WERI-Rb-1 (cell line): ENCODE data around the gene ICAM3.
"Not testable (repeated sequence)": the region's sequence is repeated elsewhere in the genome, so short reads cannot be mapped to it uniquely, and the experiment has no call there.

ENCODE experiments used
- DNase-seq: peaks from one replicate; pipeline ENCODE4 v3.0.0-alpha.2; 2020
- H3K27ac ChIP-seq: fragments of 250-450 bp; sonication (Bioruptor Pico); 2 replicates; pipeline ENCODE4 v1.5.1; 2020; ENCODE audit warnings: mild to moderate bottlenecking, moderate library complexity
- H3K27me3 ChIP-seq: fragments of 250-450 bp; sonication (Bioruptor Pico); 2 replicates; pipeline ENCODE4 v1.5.1; 2021; ENCODE audit warnings: mild to moderate bottlenecking, low read depth, moderate library complexity; ENCODE audit not compliant: insufficient read depth, severe bottlenecking
- H3K36me3 ChIP-seq: fragments of 250-450 bp; sonication (Bioruptor Pico); 2 replicates; pipeline ENCODE4 v1.5.1; 2020; ENCODE audit warnings: mild to moderate bottlenecking, moderate library complexity
- H3K4me3 ChIP-seq: 2 replicates; pipeline ENCODE4 v1.5.1; 2011; ENCODE audit warnings: low read depth, mild to moderate bottlenecking, control low read depth, low read length
- H3K9me3 ChIP-seq: fragments of 250-450 bp; sonication (Bioruptor Pico); 2 replicates; pipeline ENCODE4 v1.5.1; 2021; ENCODE audit warnings: mild to moderate bottlenecking, moderate library complexity; ENCODE audit not compliant: severe bottlenecking
- TF ChIP-seq, protein P1 (sequence below): IDR thresholded peaks from 2 replicates; pipeline ENCODE4 v1.5.1; 2011; ENCODE audit warnings: low read depth, mild to moderate bottlenecking, control low read depth, inconsistent platforms, low read length

The ICAM3 gene

DNA sequence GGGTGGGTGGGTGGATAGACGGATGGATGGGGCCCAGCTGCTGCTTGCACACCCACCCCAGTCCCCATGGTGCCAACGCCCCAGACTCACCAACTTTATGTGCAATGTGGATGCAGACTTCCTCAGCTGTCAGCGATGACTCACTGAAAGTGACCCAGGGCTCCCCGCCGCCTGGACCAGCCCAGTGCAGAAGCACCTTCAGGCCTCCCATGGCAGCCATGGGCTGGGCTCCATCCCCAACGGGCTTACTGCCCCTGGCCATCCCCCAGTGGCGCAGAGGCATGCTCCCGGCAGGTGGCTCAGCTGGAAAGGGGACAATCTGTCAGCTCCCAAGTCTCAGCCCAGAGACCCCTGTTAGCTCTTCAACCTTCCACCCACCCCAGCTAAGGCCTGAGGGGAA is 38.7 kb upstream of the ICAM3 start:
- TF ChIP-seq, protein P1, sequence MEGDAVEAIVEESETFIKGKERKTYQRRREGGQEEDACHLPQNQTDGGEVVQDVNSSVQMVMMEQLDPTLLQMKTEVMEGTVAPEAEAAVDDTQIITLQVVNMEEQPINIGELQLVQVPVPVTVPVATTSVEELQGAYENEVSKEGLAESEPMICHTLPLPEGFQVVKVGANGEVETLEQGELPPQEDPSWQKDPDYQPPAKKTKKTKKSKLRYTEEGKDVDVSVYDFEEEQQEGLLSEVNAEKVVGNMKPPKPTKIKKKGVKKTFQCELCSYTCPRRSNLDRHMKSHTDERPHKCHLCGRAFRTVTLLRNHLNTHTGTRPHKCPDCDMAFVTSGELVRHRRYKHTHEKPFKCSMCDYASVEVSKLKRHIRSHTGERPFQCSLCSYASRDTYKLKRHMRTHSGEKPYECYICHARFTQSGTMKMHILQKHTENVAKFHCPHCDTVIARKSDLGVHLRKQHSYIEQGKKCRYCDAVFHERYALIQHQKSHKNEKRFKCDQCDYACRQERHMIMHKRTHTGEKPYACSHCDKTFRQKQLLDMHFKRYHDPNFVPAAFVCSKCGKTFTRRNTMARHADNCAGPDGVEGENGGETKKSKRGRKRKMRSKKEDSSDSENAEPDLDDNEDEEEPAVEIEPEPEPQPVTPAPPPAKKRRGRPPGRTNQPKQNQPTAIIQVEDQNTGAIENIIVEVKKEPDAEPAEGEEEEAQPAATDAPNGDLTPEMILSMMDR, result no peak
- no peak for DNase-seq
- Histone ChIP-seq H3K27me3 (no peaks in the 10 kb centered on the region), H3K36me3 (peaks cover 32% of the 10 kb centered on the region), H3K27ac (no peak overlapping the region), H3K9me3 (no peaks in the 10 kb centered on the region), H3K4me3 (no peak overlapping the region)

DNA sequence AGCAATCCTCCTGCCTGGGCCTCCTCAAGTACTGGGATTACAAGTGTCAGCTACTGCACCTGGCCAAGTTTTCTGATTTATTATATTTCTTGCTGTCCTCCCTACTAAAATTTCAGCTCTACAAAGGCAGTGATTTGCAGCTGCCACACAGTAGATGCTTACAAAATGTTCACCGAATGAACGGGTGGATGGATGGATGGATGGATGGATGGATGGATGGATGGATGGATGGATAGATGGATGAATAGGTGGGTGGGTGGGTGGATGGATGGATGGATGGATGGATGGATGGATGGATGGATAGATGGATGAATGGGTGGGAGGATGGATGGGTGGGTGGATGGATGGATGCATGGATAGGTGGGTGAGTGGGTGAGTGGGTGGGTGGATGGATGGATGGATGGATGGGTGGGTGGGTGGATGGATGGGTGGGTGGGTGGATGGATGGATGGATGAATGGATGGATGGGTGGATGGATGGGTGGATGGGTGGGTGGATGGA is 37.8 kb upstream of the ICAM3 start:
- not testable (repeated sequence) for H3K27ac ChIP-seq, H3K27me3 ChIP-seq, H3K4me3 ChIP-seq, DNase-seq, H3K9me3 ChIP-seq
- peaks cover 32% of the 10 kb centered on the region for H3K36me3 ChIP-seq

DNA sequence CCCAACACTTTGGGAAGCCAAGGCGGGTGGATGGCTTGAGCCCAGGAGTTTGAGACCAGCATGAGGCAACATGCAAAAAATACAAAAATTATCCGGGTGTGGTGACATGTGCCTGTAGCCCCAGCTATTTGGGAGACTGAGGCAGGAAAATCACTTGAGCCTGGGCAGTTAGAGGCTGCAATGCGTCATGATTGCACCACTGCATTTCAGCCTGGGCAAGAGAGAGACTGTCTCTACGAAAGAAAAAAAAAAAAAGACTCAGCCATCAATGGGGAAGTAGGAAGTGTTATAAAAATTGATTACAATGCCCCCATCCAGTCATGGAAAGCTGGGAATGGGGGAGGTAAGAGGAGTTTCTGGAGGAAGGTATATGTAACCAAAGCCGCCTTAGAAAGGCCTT is 35.5 kb upstream of the ICAM3 start:
- H3K9me3 ChIP-seq, result no peaks in the 10 kb centered on the region
- no peak overlapping the region for H3K4me3 ChIP-seq
- TF ChIP-seq, protein P1, result no peak
- H3K27me3 ChIP-seq, result no peaks in the 10 kb centered on the region
- peaks cover 35% of the 10 kb centered on the region for H3K36me3 ChIP-seq
- DNase-seq, result no peak
- H3K27ac ChIP-seq, result no peak overlapping the region

DNA sequence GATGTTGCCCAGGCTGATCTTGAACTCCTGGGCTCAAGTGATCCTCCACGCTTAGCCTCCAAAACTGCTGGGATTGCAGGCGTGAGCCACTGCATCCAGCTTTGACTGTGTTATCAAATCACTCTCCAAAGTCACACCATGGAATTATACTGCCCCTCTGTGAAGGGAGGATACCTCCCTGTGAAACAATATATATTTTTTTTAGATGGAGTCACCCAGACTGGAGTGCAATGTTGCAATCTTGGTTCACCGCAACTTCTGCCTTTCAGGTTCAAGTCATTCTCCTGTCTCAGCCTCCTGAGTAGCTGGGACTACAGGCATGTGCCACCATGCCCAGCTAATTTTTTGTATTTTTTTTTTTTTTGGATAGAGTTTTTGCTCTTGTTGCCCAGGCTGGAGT is 33.3 kb upstream of the ICAM3 start:
- no peaks in the 10 kb centered on the region for H3K27me3 ChIP-seq
- no peak overlapping the region for H3K27ac ChIP-seq
- TF ChIP-seq, protein P1, result no peak
- H3K9me3 ChIP-seq, result no peaks in the 10 kb centered on the region
- no peak overlapping the region for H3K4me3 ChIP-seq
- peaks cover 42% of the 10 kb centered on the region for H3K36me3 ChIP-seq
- DNase-seq, result no peak

DNA sequence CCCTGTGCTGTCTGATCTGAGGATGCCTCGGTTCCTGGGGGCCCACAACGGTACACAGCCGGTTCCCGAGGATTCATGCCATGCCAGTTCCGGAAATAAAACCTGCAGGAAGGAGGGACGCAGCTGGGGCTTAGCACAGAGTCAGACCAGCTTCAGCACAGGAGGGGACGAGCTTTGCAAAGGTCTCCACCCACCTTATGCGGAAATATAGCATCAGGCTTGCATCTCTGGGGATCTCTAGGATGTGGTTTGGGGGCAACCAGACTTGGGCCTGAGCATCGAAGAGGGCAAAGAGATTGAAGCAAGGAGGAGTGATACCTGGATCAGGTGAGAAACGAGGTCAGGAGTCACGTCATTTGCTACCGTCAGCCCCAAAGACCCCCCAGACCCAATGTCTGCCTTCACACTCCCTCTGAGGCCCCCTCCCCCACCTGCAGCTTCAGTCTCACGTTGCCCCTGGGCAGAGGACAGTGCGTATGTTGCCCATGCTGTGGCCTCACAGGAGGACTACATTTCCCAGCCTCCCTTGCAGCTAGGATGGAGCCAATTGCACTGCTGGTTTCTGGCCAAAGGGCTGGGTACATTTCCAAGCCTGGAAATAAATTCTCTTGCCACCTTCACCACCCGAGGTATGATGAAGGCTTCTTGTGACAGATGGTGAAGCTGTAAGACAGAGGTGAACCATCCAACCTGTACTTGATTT is 28.8 kb upstream of the ICAM3 start:
- no peak overlapping the region for H3K4me3 ChIP-seq
- TF ChIP-seq, protein P1, result no peak
- no peaks in the 10 kb centered on the region for H3K9me3 ChIP-seq
- H3K36me3 ChIP-seq, result peaks cover 56% of the 10 kb centered on the region
- no peak overlapping the region for H3K27ac ChIP-seq
- no peaks in the 10 kb centered on the region for H3K27me3 ChIP-seq
- no peak for DNase-seq

DNA sequence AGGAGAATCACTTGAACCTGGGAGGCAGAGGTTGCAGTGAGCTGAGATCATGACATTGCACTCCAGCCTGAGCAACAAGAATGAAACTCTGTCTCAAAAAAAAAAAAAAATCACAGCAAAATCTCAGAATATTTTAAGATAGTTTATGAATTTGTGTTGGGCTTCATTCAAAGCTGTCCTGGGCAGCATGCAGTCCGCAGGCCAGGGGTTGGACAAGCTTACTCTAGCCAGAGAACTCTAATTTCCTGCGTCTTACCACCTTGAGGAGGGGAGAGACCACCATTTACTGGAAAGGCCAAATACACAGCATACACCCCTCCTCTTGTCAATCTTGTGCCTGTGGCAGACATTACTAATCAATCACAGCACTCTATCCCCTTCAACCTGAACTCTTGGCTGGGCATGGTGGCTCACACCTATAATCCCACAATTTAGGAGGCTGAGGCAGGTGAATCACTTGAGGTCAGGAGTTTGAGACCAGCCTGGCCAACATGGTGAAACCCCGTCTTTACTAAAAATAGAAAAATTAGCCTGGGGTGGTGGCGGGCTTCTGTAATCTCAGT is 27.6 kb upstream of the ICAM3 start:
- H3K27ac ChIP-seq, H3K4me3 ChIP-seq, H3K27me3 ChIP-seq, DNase-seq, H3K9me3 ChIP-seq: not testable (repeated sequence)
- H3K36me3 ChIP-seq, result peaks cover 56% of the 10 kb centered on the region

DNA sequence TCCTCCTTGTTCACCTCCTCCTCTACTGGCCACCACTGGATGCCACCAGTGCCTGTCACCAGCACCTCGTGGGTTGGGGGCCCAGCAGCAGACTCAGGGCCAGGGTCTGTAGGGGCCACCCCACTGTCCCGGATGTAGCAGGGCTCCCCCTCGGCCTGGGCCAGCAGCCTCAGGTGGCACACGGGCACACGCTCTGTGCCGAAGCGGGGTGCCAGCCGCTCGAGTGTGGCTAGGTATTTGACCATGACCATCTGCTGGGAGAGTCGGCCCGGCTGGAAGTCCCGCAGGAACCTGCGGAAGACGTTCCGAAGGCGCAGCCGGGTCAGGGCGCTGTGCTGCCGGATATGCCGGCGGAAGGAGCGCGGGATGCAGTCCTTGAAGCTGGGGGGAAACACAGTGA is 26.1 kb upstream of the ICAM3 start:
- DNase-seq, result no peak
- Histone ChIP-seq H3K9me3 (no peaks in the 10 kb centered on the region), H3K4me3 (no peak overlapping the region), H3K27ac (no peak overlapping the region), H3K36me3 (peaks cover 66% of the 10 kb centered on the region), H3K27me3 (no peaks in the 10 kb centered on the region)
- TF ChIP-seq, protein P1, result no peak
